Femur (tissue), 1 donor: ENCODE measurements around the gene KRT82.
"Not testable (repeated sequence)": the region's sequence is repeated elsewhere in the genome, so short reads cannot be mapped to it uniquely, and the experiment has no call there.

Source experiments
- DNase-seq: peaks from one replicate; pipeline ENCODE4 v3.0.0-alpha.2; 2017

The KRT82 gene

GRCh38 chr12:52405922-52406385 lies at the start of gene KRT82:
KRT82 (minus strand) TSS chr12:52406335; CDS start chr12:52406277, 58 bp downstream.
- no peak for DNase-seq

DNA sequence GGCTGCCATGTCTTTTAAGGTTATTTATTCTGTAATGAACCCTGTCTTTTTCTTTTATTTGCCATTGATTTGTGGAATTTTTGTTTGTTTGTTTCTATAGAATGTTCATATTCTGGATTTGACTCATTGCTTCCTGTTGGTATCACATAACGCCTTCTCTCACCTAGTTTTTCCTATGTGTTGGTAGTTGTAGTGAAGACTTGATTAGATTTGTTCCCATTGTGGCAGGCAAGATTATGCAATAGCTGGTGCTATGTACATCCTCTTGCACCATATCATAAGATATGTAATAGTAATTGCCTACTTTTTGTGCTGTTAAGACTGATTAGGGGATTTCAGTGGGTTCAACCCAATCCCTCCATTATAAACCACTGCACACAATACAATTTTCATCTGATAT lies 49.7 kb upstream of the KRT82 start:
- DNase-seq, result no peak

- no peak for DNase-seq
Observed at GRCh38 chr12:52454411-52455201, 48.5 kb upstream of the KRT82 start.

GRCh38 chr12:52452101-52452500 lies 46.0 kb upstream of the KRT82 start, which contains the start of gene KRT6B:
KRT6B (minus strand) TSS chr12:52452146; CDS start chr12:52452078, 68 bp downstream.
- DNase-seq, result no peak

GRCh38 chr12:52448228-52448627 lies 42.1 kb upstream of the KRT82 start:
- no peak for DNase-seq

GRCh38 chr12:52447196-52447595 lies 41.1 kb upstream of the KRT82 start:
- DNase-seq, result not testable (repeated sequence)

GRCh38 chr12:52446367-52447045 lies 40.4 kb upstream of the KRT82 start:
- DNase-seq, result no peak

GRCh38 chr12:52445876-52446275 lies 39.7 kb upstream of the KRT82 start:
- no peak for DNase-seq

DNA sequence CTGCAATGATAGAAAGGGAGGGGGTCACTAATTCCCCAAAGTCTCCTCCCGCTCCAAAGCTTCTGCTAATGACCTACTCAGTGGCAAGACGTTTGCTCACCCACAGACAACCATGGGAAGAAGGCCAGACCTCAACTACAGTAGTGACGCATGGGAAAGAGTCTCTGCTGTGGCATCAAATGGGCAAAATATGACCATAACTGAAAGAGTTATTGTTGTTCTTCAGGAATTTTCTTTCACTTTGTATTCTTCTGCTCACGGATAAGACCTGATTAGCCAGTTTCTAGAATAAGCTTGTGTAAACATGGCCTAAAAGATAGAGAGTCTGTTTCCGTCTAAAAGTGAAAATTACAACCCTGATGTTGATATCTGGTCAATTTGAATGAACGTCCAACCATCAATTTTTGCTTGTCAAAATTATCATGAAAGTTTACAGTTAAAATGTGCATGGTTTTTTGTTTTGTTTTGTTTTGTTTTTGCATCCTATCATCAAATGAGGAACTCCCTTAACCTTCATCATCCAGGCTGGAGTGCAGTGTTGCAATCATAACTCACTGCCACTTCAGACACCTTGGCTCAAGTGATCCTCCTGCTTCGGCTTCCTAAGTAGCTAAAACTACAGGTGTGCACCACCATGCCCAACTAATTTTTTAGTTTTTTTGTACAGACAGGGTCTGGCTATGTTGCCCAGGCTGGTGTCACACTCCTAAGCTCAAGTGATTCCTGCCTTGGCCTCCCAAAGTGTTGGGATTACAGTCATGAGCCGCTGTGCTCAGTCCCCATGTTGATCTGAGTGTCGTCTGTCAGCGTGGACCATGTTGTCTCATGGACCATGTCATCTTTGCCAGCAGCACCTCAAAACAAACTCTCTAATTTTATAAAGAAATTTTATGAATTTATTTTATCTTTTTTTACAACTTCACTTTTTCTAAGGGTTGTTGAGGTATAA lies 38.8 kb upstream of the KRT82 start:
- DNase-seq, result no peak

DNA sequence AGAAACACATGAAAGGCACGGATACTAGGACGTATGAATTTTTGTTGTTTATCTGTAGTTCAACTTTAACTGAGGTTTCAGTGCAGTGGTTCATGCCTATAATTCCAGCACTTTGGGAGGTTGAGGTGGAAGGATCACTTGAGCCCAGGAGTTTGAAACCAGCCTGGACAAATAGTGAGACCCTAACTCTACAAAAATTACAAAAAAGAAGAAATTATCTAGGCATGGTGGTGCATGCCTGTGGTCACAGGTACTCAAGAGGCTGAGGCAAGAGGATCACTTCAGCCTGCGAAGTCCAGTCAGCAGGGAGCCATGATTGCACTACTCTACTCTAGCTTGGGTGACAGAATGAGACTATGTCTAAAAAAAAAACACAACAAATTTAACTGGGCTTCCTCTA lies 37.8 kb upstream of the KRT82 start:
- DNase-seq, result no peak

- no peak for DNase-seq
Observed at GRCh38 chr12:52442600-52443061, 36.5 kb upstream of the KRT82 start.

DNA sequence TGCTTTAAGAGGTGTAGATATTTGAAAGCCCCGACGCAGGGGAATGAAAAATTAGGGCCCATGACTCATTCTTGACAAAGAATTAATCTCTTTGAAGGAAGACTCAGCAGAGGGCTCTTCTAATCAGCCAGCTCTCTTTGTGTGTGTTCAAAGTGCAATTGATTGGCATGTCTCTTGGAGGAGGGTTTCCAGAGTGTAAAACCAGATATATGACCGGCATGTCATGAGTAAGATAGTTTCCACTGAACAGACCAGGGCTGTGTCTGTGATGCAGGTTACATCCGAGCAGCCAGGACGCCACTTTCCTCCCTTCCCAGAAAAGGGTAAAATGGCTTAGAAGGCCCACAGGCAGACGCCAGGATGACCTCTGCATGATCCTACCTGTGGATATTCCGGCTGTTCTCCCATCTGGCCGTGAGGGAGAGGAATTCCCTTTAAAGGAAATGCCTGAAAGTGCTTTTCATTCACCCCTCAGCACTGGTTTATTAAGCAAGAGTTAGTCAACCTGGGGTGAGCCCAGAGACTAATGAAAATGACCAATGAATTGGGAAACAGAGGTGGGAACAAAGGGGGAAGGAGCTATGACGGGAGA lies 35.3 kb upstream of the KRT82 start:
- DNase-seq, result no peak

DNA sequence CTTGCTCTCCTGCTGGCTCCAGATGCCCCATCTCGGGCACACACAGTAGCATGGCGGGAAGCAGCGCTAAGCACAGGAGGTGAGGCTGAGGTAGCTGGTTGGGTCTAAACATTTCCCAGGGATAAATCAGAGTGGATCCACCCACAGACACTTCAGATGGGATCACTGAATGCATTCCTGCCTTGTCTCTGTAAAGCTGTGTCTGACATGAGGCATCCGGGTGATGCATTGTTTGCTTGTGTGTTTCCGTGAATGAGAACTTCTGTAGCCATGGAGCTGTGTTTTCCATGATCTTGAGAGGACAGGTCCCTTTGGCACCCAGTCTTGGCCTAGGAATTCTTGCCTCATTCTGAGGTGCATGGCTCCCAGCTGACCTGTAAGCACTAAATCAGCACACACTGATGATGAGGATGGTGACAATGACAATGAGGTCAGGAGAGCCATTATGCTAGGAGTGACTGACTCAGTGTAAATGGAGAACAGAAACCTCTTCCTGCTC lies 34.7 kb upstream of the KRT82 start:
- no peak for DNase-seq

- no peak for DNase-seq
Observed at GRCh38 chr12:52439845-52440244, 33.7 kb upstream of the KRT82 start.

DNA sequence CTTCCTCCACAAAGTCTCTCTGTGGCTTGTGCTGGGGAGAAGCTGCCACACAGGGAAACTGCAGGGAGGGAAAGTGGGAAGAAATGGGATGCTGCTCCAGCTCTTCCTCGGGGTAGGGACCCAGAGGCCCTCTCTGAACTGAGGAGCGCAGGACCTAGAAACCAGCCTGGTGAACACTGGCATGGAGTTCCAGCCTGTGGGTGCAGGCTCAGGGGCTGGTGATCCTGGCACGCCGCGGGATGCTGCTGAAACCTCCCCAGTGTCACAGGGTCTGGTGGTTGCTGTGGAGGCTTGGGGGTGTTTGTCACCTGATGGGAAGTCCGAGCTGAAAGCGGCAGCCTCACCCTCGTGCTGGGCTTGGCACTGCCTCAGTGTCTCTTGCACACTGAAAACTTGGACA lies 33.3 kb upstream of the KRT82 start:
- no peak for DNase-seq

DNA sequence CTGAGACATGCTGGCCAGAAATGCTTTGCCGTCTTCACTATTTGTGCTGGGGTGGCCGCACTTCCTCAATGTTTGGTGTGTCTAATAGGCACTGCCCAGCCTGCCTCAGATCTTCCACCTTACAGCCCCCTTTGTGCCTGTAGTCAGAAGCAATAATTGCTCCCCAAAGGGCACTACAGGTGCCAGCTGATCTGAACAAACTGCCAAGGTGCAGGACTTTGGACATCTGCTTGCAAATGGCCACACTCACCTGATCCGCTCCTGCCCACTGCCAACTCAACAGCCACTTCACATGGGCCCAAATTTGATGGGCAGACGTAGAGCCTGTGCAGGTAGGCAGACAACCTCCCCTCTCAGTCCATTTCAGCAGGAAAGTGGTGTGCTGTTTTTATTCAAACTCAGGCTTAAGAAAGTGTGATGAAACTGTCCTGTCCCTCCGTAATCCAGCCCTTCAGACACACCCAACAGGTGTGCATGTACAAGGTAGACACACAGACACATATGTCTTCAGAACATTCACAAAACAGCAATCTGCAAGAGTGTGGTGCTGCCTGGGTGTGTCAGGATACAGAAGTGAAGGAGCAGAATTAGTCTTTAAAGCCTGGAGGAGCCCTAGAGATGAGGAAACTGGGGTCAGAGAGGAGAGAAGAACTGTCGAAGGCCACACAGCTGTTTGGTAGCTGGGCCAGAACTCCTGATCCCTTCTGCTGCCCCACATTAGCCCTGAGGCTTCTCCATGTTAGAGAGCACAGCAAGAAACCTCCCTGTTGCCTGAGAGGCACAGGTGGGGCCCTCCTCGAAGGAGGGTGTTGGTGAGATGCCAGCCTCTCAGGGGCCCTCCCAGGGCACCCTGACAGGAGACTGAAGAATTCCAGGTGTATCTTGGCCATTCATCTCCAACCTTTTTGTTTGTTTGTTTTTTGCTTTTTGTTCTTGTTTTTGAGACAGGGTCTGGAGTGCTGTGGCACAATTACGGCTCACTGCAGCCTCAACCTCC lies 32.5 kb upstream of the KRT82 start:
- DNase-seq, result no peak

- DNase-seq, result no peak
Observed at GRCh38 chr12:52437508-52437907, 31.4 kb upstream of the KRT82 start.

GRCh38 chr12:52436828-52437474 lies 30.8 kb upstream of the KRT82 start:
- no peak for DNase-seq

DNA sequence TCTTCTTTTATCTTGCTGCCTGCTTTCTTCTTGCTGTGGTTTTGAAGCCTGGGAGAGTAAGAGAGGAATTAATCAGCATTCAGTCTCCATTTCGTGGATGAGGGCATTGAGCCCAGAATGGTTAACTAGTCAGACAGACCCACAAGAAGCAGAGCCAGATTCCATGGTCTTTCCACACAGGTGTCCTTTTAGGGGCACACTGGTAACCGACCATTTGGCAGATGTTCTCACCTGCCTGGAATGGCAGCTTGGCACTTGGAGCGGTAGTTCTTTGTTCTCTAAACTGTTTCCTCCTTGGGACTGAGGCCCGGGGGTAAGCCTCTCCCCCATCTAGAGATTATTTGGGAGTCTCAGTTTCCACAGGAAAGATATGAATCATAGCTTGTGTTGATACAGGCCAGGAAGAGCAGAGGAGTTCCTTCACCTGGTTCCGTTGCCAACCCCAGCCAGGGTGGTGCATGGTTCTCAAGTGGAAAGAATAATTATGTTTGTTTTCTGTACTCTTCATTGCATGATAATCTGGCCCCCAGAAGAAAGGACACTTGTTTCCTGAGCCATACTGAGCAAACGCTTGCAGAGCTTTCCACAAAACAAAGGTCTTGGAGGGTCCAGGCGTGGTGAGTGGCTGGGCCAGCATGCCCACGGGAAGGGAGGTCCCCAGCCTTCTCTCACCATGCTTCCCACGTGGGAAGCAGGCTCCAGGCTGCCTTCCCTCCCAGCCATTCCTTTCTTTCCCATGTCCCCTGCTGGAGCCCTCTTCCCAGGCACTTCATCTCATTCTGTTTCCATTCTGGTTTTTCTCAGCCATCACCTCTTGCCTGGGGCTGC lies 30.1 kb upstream of the KRT82 start:
- no peak for DNase-seq

DNA sequence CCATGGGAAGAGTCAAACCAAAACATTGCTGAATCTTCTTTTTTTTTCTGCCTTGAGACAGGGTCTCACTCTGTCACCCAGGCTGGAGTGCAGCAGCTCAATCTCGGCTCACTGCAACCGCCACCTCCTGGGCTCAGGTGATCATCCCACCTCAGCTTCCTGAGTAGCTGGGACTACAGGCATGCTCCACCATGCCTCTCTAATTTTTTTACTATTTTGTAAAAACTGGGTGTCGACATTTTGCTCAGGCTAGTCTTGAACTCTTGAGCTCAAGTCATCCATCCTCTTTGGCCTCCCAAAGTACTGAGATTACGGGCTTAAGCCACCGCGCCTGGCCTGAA lies 29.5 kb upstream of the KRT82 start:
- DNase-seq, result no peak
